Activated CD4-positive, alpha-beta T cell treated with anti-CD3 and anti-CD28 coated beads, Interleukin-2, Interleukin-4, amounts not matched to agents 100 ng/mL and 50 ng/mL, durations not matched to agents 16 hours and 8 hours (primary cell): ENCODE data around the gene TCF4.

ENCODE experiments used
- DNase-seq: peaks from one replicate; pipeline ENCODE4 v3.0.0-alpha.2; 2020; ENCODE audit warnings: low spot score

TCF4 gene

DNA sequence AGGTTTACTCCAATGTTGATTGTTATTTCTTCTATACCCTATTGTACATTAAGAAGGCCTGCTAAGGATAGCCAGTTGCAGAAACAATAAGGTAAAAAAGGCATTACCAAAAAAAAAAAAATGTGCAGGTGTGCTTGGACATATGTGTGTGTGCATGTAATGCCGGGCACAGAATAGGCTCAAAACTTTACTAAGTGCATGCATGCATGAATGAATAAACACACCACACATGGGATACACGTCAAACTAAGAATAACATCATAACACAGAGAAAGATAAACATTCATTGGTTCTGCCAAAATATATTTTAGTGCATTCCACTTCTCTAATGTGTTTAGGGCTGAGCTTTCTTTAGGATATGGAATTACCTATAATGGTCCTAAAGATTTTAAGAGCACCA, 298.2 kb downstream of the TCF4 start:
- no peak for DNase-seq

DNA sequence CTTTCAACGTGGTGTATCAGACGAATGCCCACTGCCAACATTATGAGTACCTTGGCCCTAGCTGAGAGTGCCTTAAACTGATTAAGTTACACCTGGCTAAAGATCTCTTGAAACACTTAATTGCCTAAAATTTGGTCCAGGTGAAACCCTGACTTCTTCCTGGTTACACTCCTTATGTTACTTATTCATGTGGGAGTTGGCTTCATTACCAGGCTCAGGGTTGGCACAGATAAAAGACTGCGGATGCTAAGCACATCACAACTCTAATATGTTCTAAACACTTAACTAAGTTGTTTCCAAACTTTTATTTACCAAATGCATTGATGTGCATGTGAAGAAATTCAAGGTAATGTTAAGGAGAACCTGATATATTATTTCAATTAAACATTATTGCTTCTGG, 298.9 kb downstream of the TCF4 start:
- DNase-seq = no peak

DNA sequence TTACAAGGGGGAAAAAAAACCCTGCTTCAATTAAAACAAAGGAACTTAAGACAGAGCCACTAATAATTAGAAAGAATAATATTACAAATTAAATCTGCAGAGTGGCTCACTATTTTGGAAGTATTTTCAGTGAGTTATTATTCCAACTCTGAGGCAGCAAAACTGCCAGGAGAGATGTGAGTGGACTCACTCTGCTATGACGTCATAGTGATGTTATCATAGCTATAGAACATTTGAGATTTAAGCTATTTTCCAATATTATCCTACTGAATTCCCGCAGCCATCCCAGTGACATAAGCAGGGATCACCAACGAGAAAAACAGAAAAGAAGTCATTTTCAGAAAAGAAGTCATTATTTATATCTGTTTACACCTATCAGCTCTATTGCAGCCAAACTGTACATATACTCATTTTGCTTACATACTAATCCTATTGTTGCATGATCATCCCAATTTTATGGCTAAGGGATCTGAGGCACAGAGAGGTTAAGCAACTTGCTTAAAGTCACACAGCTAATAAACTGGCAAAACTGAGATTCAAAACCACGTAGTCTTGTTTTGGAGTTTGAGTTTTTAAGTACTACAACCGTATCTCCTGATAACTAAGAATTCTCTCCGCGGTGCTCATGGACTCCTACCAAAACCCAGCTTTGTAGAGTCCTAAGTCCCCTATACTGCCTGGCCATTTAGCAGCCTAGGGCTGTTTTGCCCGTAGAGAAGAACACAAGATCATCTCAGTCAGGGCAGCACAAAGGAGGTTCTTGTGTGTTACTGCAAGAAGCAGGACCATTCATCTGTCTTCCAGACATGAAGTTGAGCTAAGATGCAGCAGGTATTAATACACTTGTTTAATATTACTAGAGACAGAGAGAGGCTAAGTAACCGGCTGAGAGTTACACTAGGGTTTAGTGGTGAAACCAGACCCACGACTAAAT, 299.8 kb downstream of the TCF4 start:
- no peak for DNase-seq

DNA sequence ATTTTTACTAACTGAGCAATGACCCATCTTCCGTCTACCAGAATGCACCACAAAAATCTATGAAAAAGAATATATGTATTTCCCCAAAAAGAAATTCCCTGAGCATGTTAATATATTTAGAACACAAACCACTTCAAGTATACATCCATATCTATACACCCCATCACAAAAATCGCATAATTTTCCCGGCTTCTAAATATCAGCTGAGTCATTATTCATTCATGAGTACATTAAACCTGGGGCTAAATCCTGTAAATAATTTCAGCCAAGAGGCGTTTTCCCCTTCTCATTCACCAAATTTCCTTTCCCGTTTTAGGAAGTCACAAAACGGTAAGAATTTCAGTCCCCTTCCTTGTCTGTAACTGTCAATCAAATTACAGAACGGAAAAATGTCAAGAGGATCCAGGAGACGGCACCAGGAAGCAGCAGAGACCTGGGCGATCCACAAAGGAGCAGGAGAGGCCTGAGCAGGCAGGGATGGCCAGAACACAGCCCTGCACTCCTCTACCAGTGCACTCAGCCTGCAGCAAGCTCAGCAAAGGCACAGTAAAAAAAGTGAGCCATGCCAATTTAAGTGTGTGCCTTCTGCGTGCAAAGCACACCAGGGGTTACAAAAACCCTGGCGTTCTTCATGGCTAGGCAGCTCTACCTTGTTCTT, 300.7 kb downstream of the TCF4 start:
- no peak for DNase-seq

DNA sequence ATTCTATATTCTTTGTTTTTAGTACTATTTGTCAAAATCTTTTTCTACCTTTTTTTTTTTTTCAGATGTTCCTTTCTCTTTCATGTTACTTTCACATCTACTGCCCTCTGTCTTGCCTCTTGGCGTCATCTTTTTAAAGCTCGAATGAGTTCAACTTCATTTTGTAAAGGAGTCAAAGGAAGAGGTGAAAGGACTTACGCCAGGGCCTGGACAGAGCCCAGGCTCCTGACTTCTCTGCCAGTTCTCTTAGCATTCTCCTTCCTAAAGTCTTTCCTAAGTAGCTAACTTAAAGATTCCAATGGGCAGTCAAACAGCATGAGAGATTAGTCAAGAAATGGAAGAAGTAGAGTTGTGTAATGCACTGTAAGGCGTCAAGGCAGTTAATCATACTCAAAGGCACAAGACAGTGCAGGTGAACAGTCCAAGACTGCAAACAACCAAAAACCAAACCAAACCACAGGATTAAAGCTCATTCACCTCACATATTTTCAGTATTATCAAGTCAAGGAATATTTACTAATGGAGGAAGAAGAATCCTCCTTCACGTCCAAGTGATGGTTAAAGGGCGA, 301.7 kb downstream of the TCF4 start:
- no peak for DNase-seq

DNA sequence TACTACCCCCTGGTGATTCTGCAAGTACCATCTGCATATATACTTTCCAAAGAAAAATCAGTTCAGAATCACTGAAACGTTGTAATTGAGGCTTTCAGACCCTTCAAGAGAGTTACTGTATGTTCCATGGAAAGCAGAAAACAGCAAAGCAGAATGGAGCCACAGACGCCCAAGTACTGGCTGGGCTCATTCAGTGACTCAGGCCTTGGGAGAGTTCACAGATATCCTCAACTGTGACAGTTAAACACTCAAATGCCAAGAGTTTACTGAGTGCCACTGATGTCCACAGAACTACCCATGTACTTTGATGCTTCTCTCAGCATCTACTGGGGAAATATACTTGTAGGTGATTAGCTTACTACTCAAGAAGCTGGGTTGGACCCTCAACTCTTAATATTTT, 303.4 kb downstream of the TCF4 start:
- DNase-seq = no peak

DNA sequence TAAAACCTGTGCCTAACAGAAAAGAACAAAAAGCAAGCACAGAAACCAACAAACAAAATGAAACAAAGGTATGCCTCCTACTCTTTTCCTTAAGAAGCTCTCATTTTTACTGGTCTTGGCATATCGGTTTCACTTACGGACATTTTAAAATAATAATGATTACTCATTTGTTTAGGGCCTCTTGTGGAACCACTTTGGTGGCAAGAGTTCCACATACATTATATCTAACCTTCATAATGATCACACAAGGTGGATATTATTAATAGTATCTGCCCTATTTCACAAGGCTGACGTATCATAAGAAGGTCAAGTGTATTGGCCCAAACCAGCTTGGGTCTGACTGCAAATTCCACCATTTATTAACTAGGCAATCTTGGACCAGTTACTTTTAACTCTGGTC, 304.7 kb downstream of the TCF4 start:
- DNase-seq = no peak

DNA sequence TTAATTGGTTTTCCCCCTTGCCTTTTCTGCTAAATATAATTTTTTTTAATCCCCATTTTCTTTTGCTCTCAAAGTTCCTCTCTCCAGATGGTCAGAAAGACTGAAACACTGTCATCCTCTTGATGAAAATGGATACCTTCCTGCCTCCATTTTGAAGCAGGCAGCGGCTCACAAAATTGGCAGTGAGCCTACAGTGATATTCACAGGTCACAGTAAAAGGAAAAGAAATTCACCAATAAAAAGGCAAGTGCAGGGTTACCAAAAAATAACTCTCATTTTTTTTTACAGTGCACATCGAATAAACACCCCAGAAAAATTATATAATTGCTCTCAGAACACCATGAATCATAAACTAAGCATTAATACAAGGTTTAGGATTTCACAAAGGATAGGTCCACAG, 307.5 kb downstream of the TCF4 start:
- DNase-seq = no peak

DNA sequence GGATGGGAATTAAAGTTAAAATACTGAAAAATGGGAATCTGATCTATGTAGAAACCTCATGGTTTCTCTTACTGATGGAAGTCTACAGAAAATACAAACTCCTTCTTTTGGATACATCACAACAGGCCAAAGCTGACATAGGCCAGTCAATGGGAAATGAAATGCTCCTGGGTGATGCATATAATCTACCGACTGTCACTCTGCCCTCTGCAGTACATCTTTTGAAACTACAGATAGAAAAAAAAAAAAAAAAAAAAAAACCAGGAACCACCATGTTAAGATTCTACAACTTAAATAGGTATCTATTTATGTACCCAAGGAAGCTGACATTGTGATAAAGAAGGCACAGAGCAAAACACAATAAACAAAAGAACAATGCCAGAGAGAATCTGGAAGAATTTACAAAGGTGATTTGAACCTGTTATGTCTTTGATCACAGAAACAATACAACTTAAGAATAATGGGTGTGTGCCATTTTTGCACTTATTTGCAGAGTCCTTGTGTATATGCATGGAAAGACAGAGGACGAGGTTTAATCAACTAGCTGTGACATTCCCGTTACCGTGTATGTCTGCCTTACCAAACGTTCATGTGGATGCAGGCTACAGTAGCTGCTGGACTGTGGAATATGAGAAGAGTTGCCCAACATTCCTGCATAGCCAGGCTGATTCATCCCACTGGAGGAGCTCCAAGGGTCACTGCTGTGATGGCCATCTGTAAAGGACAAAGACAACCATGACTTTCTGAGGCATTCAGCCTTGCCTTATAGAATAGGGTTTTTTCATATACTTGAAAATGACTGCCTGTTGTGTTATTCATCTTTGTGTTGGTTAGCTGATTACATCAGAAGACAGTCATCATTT, 312.7 kb downstream of the TCF4 start:
- DNase-seq = no peak

DNA sequence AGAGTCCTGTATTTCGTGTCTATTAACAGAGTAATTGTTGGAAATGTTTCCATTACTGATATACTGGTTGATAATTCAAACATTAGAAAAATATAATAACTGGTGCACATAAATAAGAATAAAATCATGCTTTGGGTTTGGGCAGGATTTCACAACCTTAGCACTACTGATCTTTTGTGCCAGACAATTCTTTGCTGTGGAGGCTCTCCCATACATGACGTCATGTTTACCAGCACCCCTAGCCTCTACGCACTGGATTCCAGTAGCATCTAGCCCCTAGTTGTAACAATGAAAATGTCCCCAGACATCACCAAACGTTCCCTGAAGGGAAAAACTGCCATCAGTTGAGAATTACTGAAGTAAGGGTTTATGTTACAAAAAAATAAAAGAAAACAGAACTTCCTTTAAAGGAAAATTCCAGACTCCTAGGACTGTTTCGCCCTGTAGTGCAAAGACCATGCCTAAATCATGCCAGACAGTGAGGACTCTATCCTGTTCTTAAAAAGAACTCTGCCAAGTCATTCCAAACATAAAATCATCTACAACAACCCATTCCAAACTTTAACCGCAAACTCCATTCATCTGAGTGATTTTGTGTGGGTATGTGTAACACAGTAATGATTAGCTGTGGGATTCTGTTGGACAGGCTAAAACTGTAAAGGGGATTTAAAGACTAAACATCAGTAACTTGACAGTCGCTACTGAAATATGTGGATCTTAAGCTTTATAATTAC, 315.3 kb downstream of the TCF4 start:
- DNase-seq = no peak

DNA sequence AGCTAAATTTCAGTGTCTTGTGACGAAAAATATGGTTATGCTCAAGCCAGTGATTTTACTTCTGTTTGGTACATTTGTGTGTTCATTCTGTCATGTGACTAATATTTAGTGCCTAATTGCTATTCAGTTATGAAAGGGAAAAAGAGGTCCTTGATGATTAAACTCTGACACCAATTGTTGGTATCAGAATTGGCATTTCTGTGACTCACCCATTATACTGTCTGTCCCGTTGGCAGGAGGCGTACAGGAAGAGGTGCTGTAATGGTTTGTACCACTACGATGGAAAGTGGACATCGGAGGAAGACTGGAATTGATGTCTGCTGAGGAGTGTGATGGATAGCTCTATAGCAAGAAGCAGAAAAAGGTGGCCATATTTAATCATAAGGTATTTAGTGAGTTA, 318.4 kb downstream of the TCF4 start:
- DNase-seq = no peak

DNA sequence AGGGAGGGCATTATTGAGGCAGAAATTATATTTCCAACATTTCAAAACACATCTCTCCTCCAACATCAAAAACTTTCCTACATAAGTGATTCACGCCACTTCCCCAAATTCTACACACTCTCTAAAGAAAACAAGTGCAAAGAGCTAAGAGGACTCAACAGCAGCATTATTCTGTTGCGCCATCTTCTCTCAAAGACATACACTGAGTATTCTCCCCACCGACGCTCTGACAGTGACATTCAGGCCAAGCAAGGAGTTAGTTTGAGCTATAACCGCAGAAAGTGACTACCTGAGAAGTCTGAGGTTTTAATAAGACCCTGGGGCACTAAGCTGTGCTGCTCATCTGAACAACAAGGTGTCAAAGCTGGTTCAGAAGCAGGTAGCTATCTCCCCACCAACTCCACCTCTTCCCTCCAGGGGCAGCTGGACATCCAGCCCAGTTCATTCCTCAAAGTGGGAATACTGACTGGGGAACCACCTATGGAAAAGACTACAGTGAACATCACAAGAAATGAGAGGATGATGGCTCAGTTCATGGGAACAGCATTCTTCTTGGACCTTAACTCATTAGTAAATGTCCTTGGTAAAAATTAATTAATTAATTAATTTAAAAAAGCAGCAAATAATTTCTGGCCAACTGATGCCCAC, 319.2 kb downstream of the TCF4 start:
- no peak for DNase-seq

DNA sequence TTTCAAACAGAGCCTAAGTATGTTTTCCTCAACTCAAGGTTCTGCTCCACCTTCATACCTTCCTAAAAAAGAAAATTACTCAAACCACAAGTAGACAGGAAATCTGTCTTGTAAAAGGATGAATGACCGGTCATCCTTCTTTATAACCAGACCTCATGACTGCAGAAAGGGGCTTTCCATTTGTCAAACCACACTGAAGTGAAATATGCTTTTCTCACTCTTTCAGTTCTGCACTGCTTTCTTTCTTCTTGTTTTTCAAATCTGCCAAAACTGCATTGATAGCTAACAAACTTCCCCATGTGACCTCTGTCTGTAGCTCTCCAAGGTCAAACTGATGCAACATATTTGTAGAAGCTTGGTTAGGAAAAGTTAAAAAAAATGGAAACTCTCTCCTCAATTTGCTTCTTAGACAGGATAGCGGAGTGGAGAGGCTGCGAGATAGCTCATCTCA, 319.8 kb downstream of the TCF4 start:
- DNase-seq = peak; percentile 34

DNA sequence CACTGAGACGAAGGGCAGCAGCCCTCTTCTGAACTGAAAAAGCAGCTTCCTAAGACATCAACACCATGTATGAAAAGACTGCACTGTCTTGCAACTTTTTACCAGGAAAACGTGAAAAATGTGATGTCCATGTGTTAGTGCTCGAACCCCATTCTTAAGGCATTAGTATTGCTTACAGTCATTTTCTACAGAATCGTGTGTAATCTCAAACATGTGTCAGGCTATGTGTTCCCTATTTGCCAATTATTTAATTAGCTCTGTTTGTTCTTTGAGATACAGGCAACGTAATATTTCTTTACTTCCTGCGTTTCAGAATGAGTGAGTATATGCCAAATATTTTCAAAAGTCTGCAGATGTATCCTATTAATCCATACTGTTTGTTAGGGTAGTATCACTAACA, 321.0 kb downstream of the TCF4 start:
- no peak for DNase-seq

DNA sequence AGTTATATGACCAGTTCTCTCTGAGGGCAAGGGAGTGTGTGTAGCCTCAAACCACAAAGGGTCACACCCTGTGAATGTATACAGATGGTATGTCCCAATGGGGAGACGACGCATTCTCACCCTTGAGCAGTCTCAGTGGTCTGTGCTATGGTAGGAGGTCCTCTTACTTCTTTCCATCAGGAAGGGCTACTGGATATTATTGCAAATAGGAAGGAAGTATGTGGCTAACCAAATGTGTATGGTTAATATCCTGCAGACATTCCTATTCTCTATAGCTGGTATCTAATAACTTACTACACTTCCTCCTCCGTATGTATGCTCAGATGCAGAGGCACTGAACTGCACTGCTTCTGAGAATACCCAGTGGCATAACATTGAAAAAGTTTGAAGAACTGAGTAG, 322.0 kb downstream of the TCF4 start:
- no peak for DNase-seq

DNA sequence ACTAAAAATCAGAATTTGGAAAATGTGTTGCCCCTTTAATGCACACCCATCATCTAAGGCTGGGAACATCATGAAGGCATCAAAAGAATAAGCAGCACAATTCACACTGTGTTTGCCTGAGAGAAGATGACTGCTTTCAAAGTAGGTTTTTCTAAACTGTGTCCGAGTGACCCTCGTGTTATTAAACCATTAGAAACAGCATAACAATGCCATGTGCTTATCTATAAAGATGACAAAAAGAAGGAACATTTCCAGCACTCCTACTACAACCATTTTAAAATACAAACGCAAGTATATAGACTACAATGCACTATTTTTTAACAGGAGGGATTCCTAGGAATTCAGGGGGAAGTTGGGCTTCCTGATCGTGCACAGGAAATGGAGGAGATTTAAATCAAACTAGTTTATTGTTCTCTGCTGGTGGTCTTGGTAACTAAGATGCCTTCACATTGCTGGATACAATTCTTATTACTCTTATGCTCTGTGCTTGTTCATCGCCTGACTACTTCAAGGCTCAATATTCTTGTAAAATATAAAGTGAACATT, 322.8 kb downstream of the TCF4 start:
- DNase-seq = no peak

DNA sequence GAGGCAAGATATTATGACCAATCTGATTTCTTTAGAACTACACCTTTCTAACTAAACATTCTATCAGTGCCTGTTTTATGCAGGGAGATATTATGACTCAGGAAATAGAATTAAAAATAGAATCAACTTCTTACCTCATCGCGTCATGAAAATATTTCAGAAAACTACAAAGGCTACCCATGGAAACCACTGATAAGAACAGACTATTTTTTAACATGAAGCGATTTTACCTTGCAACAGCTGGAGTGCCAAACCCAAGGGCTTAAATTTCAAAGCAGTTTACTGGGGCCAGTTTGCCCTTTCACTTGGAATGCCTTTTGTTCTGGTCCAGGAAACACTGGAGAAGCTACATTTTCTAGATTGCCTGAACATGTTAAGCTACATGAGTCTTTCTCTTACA, 323.9 kb downstream of the TCF4 start:
- no peak for DNase-seq

DNA sequence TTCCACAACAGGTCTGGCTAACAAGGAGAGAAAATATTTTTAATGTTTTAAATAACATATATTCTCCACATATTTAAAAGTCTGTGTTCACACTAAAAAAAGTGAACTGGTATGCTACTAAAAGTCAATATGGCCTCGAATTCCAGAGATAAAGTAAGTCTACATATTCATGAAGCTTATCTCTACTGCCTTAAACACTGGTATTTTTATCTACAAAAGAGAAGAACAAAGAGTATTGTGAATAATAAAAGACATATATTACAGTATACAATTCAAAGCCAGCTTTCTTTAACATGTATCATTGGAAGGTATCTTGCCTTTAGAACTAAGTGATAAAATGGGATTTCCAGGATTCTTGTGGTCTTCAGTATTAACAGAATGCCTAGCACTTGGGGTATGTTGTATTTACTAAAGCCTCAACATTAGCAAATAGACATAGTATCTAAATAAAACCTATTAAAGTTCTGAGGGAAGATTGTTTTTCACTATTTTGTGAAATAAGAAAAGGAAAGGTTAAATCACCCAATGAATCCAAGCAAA, 325.9 kb downstream of the TCF4 start:
- DNase-seq = no peak

DNA sequence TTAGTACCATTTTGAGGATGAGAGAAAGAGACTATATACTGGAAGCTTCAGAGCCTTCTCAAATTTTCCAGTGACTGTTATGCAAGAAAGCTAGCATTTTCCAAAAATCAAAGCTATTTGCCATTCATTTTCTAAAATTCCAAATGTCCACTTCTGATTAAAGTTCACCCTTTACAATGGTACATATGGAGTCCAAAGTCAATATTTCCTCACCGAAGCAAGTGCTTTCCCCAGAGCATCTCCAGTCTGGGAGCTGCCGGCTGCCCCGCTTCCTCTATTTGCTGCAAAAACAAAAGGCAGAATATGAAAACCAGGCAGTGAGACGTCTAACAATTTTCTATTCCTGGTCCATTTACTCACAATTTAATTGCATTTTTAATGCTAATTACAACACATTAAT, 326.7 kb downstream of the TCF4 start:
- DNase-seq = no peak

DNA sequence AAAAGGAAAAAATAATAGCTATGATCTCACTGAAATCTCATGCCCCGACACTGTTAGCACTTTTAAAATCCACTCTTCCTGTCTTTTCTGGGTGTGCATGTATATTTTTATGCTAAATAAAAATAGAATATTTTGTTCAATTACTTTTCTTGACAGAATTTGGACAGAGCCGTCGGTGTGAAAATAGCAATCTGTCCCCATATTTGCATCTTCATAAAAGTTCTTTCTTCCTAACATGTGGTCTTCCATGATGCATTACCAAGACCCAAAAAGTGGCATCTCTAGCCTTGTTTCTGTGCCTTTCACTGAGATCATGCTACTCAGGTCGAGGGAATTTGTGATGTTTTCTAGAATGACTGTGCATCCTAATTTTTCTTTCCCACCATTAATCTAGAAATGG, 329.9 kb downstream of the TCF4 start:
- DNase-seq = no peak

DNA sequence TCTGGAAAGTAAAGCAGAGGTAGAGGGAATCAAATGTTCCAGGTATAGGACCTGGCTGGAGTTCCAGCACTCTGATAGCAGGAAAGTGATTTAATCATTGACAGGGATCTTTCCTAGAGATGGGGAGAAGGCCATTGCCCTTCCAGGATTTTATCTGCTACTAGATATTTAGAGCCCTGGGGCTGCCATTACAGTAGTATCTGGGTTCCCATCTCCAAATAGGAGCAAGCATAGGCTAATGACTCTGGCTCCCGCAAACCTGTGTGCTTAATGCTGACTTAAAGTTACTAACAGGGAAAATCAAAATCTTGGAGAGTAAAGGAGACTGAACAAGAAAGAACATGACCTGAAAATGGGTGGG, 331.1 kb downstream of the TCF4 start:
- DNase-seq = no peak
